ENCODE measurements around the gene SPEM2.

GRCh38 chr17:7382901-7383300, 42.5 kb upstream of the SPEM2 start:
- no peak for TF ChIP-seq CTCF (IDR thresholded peaks at IDR 0.05)
- TF ChIP-seq POLR2AphosphoS2 (conservative IDR thresholded peaks at IDR 0.05; ENCODE audit: low read length) = no peak
- TF ChIP-seq POLR2A (IDR thresholded peaks at IDR 0.05; ENCODE audit: low read length) = no peak
- no peak for TF ChIP-seq BHLHE40 (IDR thresholded peaks at IDR 0.05; ENCODE audit: low read depth, low read length)
- TF ChIP-seq RFX5 (IDR thresholded peaks at IDR 0.05) = no peak
- TF ChIP-seq REST (IDR thresholded peaks at IDR 0.05) = no peak
- no peak for TF ChIP-seq RAD21 (conservative IDR thresholded peaks at IDR 0.05 in 1 of 2, IDR thresholded peaks at IDR 0.05 in 1 of 2)
